Tibial artery (tissue), 4 donors: ENCODE measurements around the gene ADAMTS17.

Experiments
- DNase-seq, 2 donors: peaks; one replicate each; pipeline ENCODE4 v3.0.0-alpha.2; 2019
- H3K27ac ChIP-seq, 2 donors: fragments of 200-600 bp; sonication (generic) in 1 of 2; 1 replicate in 1 of 2; 2 replicates in 1 of 2; pipeline ENCODE4 v1.5.1; 2018 to 2019; ENCODE audit warnings: mild to moderate bottlenecking in 1 of 2
- H3K27me3 ChIP-seq, 2 donors: fragments of 200-600 bp; sonication (generic) in 1 of 2; one replicate each; pipeline versions ENCODE4 v1.5.1 to v1.6.0; 2016 to 2019
- H3K36me3 ChIP-seq, 3 donors: fragments of 200-600 bp; sonication (generic) in 2 of 3; one replicate each; pipeline ENCODE4 v1.5.1; 2016 to 2019; ENCODE audit warnings: mild to moderate bottlenecking in 2 of 3
- H3K4me1 ChIP-seq, 4 donors: fragments of 200-600 bp; sonication (generic) in 2 of 4; 1 replicate in 3 of 4; 2 replicates in 1 of 4; pipeline ENCODE4 v1.5.1; 2016 to 2019
- H3K4me3 ChIP-seq, 2 donors: fragments of 200-600 bp; sonication (generic) in 1 of 2; 1 replicate in 1 of 2; 2 replicates in 1 of 2; pipeline ENCODE4 v1.5.1; 2018 to 2019; ENCODE audit warnings: mild to moderate bottlenecking in 2 of 2
- H3K9me3 ChIP-seq, 3 donors: fragments of 200-600 bp; sonication (generic) in 1 of 3; one replicate each; pipeline ENCODE4 v1.5.1; 2016 to 2019
- CTCF ChIP-seq, 2 experiments: fragments of 200-600 bp in 1 of 2; fragments of 450-650 bp in 1 of 2; IDR thresholded peaks; one replicate each; pipeline ENCODE4 v1.5.1; 2017 to 2019; ENCODE audit warnings: antibody characterized with exemption in 2 of 2, mild to moderate bottlenecking in 1 of 2, moderate library complexity in 1 of 2
- intact Hi-C: fragments of 100-400 bp; cut with DNase I; formaldehyde crosslinking; loops from one replicate; pipeline ENCODE4 v1.15.0; 2023; ENCODE audit warnings: low total_unique reads

Gene ADAMTS17

GRCh38 chr15:100109486-100110035, 232.2 kb downstream of the ADAMTS17 start:
- Histone ChIP-seq H3K4me3 (no peak overlapping the region), H3K4me1 (peaks cover 0 to 41% (median 36%) of the 10 kb centered on the region in 4 donors), H3K9me3 (no peaks in the 10 kb centered on the region), H3K27me3 (no peaks in the 10 kb centered on the region), H3K36me3 (no peaks in the 10 kb centered on the region), H3K27ac (no peak overlapping the region)
- TF ChIP-seq CTCF (IDR thresholded peaks at IDR 0.05) = no peak
- no peak for DNase-seq
- intact Hi-C loops = loop anchor here (10.0 kb wide), 2 partner anchors 55 to 235 kb away; partner anchors contain the start of gene ADAMTS17

GRCh38 chr15:100108846-100109245, 232.9 kb downstream of the ADAMTS17 start:
- intact Hi-C loops = loop anchor here (10.0 kb wide), 1 partner anchor 54 kb away; no protein-coding TSS in a partner anchor
- peaks cover 0 to 34% (median 33%) of the 10 kb centered on the region in 4 donors for H3K4me1 ChIP-seq
- DNase-seq = no peak

GRCh38 chr15:100108346-100108745, 233.4 kb downstream of the ADAMTS17 start:
- Histone ChIP-seq H3K27me3 (no peaks in the 10 kb centered on the region), H3K9me3 (no peaks in the 10 kb centered on the region), H3K4me3 (no peak overlapping the region), H3K36me3 (no peaks in the 10 kb centered on the region), H3K4me1 (peaks cover 0 to 29% (median 28%) of the 10 kb centered on the region in 4 donors), H3K27ac (no peak overlapping the region)
- no peak for DNase-seq
- no peak for TF ChIP-seq CTCF (IDR thresholded peaks at IDR 0.05)
- intact Hi-C loops = loop anchor here (10.0 kb wide), 1 partner anchor 54 kb away; no protein-coding TSS in a partner anchor

More at GRCh38 chr15:100108846-100109245, 232.9 kb downstream of the ADAMTS17 start:
- Histone ChIP-seq H3K4me3 (no peak overlapping the region), H3K27ac (no peak overlapping the region), H3K36me3 (no peaks in the 10 kb centered on the region), H3K9me3 (no peaks in the 10 kb centered on the region), H3K27me3 (no peaks in the 10 kb centered on the region)
- TF ChIP-seq CTCF (IDR thresholded peaks at IDR 0.05) = no peak

- no peaks in the 10 kb centered on the region for H3K36me3 ChIP-seq
- peaks cover 0 to 25% (median 23%) of the 10 kb centered on the region in 4 donors for H3K4me1 ChIP-seq
- intact Hi-C loops = loop anchor here (10.0 kb wide), 1 partner anchor 53 kb away; no protein-coding TSS in a partner anchor
- TF ChIP-seq CTCF (IDR thresholded peaks at IDR 0.05) = no peak
- no peak for DNase-seq
- H3K9me3 ChIP-seq = no peaks in the 10 kb centered on the region
- no peak overlapping the region for H3K27ac ChIP-seq
- no peaks in the 10 kb centered on the region for H3K27me3 ChIP-seq
- H3K4me3 ChIP-seq = no peak overlapping the region
These were observed 234.1 kb downstream of the ADAMTS17 start for GRCh38 chr15:100107606-100108225.

- Histone ChIP-seq H3K4me1 (peaks cover 0 to 23% (median 19%) of the 10 kb centered on the region in 4 donors), H3K9me3 (no peaks in the 10 kb centered on the region), H3K27me3 (no peaks in the 10 kb centered on the region), H3K4me3 (no peak overlapping the region), H3K36me3 (no peaks in the 10 kb centered on the region), H3K27ac (no peak overlapping the region)
- intact Hi-C loops = loop anchor here (10.0 kb wide), 1 partner anchor 52 kb away; no protein-coding TSS in a partner anchor
- DNase-seq = no peak
- TF ChIP-seq CTCF (IDR thresholded peaks at IDR 0.05) = no peak
These were observed 234.6 kb downstream of the ADAMTS17 start for GRCh38 chr15:100107151-100107550.
